ENCODE measurements around the gene CPNE6.

GRCh38 chr14:24077086-24077485 lies 5.7 kb downstream of the CPNE6 start:
- TF ChIP-seq, protein P1, sequence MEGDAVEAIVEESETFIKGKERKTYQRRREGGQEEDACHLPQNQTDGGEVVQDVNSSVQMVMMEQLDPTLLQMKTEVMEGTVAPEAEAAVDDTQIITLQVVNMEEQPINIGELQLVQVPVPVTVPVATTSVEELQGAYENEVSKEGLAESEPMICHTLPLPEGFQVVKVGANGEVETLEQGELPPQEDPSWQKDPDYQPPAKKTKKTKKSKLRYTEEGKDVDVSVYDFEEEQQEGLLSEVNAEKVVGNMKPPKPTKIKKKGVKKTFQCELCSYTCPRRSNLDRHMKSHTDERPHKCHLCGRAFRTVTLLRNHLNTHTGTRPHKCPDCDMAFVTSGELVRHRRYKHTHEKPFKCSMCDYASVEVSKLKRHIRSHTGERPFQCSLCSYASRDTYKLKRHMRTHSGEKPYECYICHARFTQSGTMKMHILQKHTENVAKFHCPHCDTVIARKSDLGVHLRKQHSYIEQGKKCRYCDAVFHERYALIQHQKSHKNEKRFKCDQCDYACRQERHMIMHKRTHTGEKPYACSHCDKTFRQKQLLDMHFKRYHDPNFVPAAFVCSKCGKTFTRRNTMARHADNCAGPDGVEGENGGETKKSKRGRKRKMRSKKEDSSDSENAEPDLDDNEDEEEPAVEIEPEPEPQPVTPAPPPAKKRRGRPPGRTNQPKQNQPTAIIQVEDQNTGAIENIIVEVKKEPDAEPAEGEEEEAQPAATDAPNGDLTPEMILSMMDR (IDR thresholded peaks at IDR 0.05) = no peak
- no peak for TF ChIP-seq POLR2A (IDR thresholded peaks at IDR 0.05)

Data from uterus (tissue), 2 donors.